NCI-H345 treated with DMSO at 0.1 percent for 48 hours (cell line): Measurements from ENCODE around the gene ADIRF.
"Not testable (repeated sequence)": the region's sequence is repeated elsewhere in the genome, so short reads cannot be mapped to it uniquely, and the experiment has no call there.

Experiments
- DNase-seq: peaks from one replicate; lab custom pipeline; 2025; ENCODE audit not compliant: unreplicated experiment; lab: John Stamatoyannopoulos, UW

ADIRF gene

GRCh38 chr10:86976362-86977056 lies 8.2 kb downstream of the ADIRF start:
- no peak for DNase-seq

GRCh38 chr10:86978457-86978856 lies 10.2 kb downstream of the ADIRF start:
- DNase-seq = not testable (repeated sequence)

- no peak for DNase-seq
Observed at GRCh38 chr10:86979296-86979818, 11.1 kb downstream of the ADIRF start.

- no peak for DNase-seq
Observed at GRCh38 chr10:86979977-86980448, 11.7 kb downstream of the ADIRF start.

GRCh38 chr10:86981020-86981419 lies 12.7 kb downstream of the ADIRF start:
- not testable (repeated sequence) for DNase-seq

- DNase-seq = no peak
Observed at GRCh38 chr10:86981716-86982115, 13.4 kb downstream of the ADIRF start.

- not testable (repeated sequence) for DNase-seq
Observed at GRCh38 chr10:86984498-86984897, 16.2 kb downstream of the ADIRF start.

GRCh38 chr10:86988520-86988919 lies 20.2 kb downstream of the ADIRF start:
- DNase-seq = no peak

- not testable (repeated sequence) for DNase-seq
Observed at GRCh38 chr10:86991362-86991761, 23.1 kb downstream of the ADIRF start.

- DNase-seq = no peak
Observed at GRCh38 chr10:86992456-86992855, 24.2 kb downstream of the ADIRF start.

- DNase-seq = no peak
Observed at GRCh38 chr10:86992929-86993328, 24.6 kb downstream of the ADIRF start.

GRCh38 chr10:86999802-87000403 lies 31.6 kb downstream of the ADIRF start:
- not testable (repeated sequence) for DNase-seq

- no peak for DNase-seq
Observed at GRCh38 chr10:87000491-87000890, 32.2 kb downstream of the ADIRF start.

- DNase-seq = not testable (repeated sequence)
Observed at GRCh38 chr10:87007124-87007523, 38.8 kb downstream of the ADIRF start.

GRCh38 chr10:87007674-87008073 lies 39.4 kb downstream of the ADIRF start:
- not testable (repeated sequence) for DNase-seq

GRCh38 chr10:87008303-87008702 lies 40.0 kb downstream of the ADIRF start:
- DNase-seq = not testable (repeated sequence)

GRCh38 chr10:87009134-87009696 lies 40.9 kb downstream of the ADIRF start:
- DNase-seq = not testable (repeated sequence)

- DNase-seq = not testable (repeated sequence)
Observed at GRCh38 chr10:87013528-87013927, 45.2 kb downstream of the ADIRF start.

GRCh38 chr10:87014986-87015716 lies 46.9 kb downstream of the ADIRF start:
- DNase-seq = not testable (repeated sequence)

GRCh38 chr10:87018127-87018526 lies 49.8 kb downstream of the ADIRF start:
- not testable (repeated sequence) for DNase-seq

- DNase-seq = not testable (repeated sequence)
Observed at GRCh38 chr10:87019066-87019465, 50.8 kb downstream of the ADIRF start.
